ENCODE data around the gene TBC1D5. TPM values are rescaled to one million over a fixed set of nuclear protein-coding genes. Genes with fewer than 3 reads are reported as not detected.

TBC1D5 gene
- total and polyA plus RNA-seq, 2 of the 4 experiments (the other 2 are of a cell fraction) = 16.4 to 57.0 TPM

GRCh38 chr3:17724122-17724521 is 18.3 kb downstream of the TBC1D5 start:
- Histone ChIP-seq H2BK120ac (ENCODE audit: low read depth, low read length) (no peak overlapping the region), H3K23ac (ENCODE audit: low read depth, low read length) (no peak overlapping the region), H2AK9ac (replicated peaks; ENCODE audit: low read depth, low read length, poor library complexity) (no peak overlapping the region), H2AK5ac (ENCODE audit: low read depth, low read length) (no peak overlapping the region), H3K9me3 (ENCODE audit: control insufficient read depth, insufficient read depth, low read length) (no peaks in the 10 kb centered on the region), H3K27me3 (ENCODE audit: control insufficient read depth, insufficient read depth, low read length) (no peaks in the 10 kb centered on the region), H3K36me3 (ENCODE audit: control insufficient read depth, insufficient read depth, low read length) (no peaks in the 10 kb centered on the region), H3K4ac (ENCODE audit: low read depth, low read length) (no peak overlapping the region), H2BK15ac (ENCODE audit: low read depth, low read length) (no peak overlapping the region), H3K14ac (replicated peaks; ENCODE audit: low read depth, low read length) (no peak overlapping the region), H3K4me2 (ENCODE audit: low read depth, low read length) (no peak overlapping the region), H3K9me1 (ENCODE audit: insufficient read depth, low read length) (no peaks in the 10 kb centered on the region), H3K4me1 (ENCODE audit: control insufficient read depth, insufficient read depth, low read length) (peaks cover 1% of the 10 kb centered on the region; the same call in 1 of the 2 replicates), H3K79me1 (ENCODE audit: low read depth in 1 of 2, low read length in 2 of 2) (peaks cover 0 to 14% of the 10 kb centered on the region in 2 experiments; a peak in 2 of 4 replicates), H4K91ac (ENCODE audit: insufficient read depth, low read depth, low read length) (no peak overlapping the region), H4K8ac (ENCODE audit: low read depth in 2 of 2, low read length in 2 of 2) (no peak overlapping the region), H3K4me3 (ENCODE audit: insufficient read depth, low read depth, low read length) (no peak overlapping the region), H3K9ac (ENCODE audit: low read depth, low read length) (no peak overlapping the region), H2AFZ (replicated peaks; ENCODE audit: low read length, poor library complexity) (no peak overlapping the region), H4K20me1 (ENCODE audit: insufficient read depth, low read length) (no peaks in the 10 kb centered on the region), H2BK5ac (ENCODE audit: low read depth, low read length, poor library complexity, severe bottlenecking) (no peak overlapping the region), H2BK20ac (ENCODE audit: low read depth, low read length) (no peak overlapping the region), H3K27ac (ENCODE audit: insufficient read depth, low read length) (no peak overlapping the region), H3K18ac (ENCODE audit: low read depth, low read length) (no peak overlapping the region), H4K5ac (ENCODE audit: low read depth, low read length) (no peak overlapping the region), H3K56ac (ENCODE audit: extremely low read depth, insufficient read depth, low read length) (no peak overlapping the region)
- no peak for DNase-seq
- in situ Hi-C loops (cut with MboI; ENCODE audit: low sequenced_read_pairs) (no loop called here), intact Hi-C loops (cut with micrococcal nuclease) (no loop called here), dilution Hi-C loops (cut with HindIII; ENCODE audit: low sequenced_read_pairs, unreplicated experiment) (no loop called here)
- TF ChIP-seq POLR2A (IDR thresholded peaks at IDR 0.05; ENCODE audit: low read depth, low read length) (no peak), CTCF (conservative IDR thresholded peaks at IDR 0.05; ENCODE audit: low read depth, low read length) (no peak), NFE2L2 (IDR thresholded peaks at IDR 0.05; ENCODE audit: low read depth, low read length) (no peak)
- TF ChIP-seq, protein P1, sequence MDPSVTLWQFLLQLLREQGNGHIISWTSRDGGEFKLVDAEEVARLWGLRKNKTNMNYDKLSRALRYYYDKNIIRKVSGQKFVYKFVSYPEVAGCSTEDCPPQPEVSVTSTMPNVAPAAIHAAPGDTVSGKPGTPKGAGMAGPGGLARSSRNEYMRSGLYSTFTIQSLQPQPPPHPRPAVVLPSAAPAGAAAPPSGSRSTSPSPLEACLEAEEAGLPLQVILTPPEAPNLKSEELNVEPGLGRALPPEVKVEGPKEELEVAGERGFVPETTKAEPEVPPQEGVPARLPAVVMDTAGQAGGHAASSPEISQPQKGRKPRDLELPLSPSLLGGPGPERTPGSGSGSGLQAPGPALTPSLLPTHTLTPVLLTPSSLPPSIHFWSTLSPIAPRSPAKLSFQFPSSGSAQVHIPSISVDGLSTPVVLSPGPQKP (IDR thresholded peaks at IDR 0.05; ENCODE audit: borderline replicate concordance, low read depth, low read length) = no peak
- TF ChIP-seq, protein P2, sequence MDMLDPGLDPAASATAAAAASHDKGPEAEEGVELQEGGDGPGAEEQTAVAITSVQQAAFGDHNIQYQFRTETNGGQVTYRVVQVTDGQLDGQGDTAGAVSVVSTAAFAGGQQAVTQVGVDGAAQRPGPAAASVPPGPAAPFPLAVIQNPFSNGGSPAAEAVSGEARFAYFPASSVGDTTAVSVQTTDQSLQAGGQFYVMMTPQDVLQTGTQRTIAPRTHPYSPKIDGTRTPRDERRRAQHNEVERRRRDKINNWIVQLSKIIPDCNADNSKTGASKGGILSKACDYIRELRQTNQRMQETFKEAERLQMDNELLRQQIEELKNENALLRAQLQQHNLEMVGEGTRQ (IDR thresholded peaks at IDR 0.05; ENCODE audit: low read depth, low read length) = no peak
- CTCF ChIA-PET = interaction anchor here (0.6 kb wide), 1 partner anchor 1503 kb away, joined by 3 read pairs; no protein-coding TSS in a partner anchor
- no TSS peak for BruUV-seq (replicated peaks)
- ATAC-seq (ENCODE audit: low read depth) = no peak
- POLR2A ChIA-PET (ENCODE audit: unreplicated experiment) = no interaction called here
- no CpG with 5 or more reads among the region's 3 CpGs for WGBS, 2 experiments (ENCODE audit: extremely low coverage in 2 of 2, insufficient read length in 1 of 2)

Data from IMR-90 (cell line).